Testis (tissue), 3 donors: ENCODE measurements around the gene ADCY6. TPM values are rescaled to one million over a fixed set of nuclear protein-coding genes. Genes with fewer than 3 reads are reported as not detected.
A peak's percentile ranks its signal among the peaks of the same experiment; 100 is the strongest.

Experiments used
- DNase-seq: peaks from one replicate; pipeline ENCODE4 v3.0.0-alpha.2; 2019
- H3K27ac ChIP-seq, 2 donors: fragments of 200-600 bp; sonication (generic); one replicate each; pipeline ENCODE4 v1.5.1; 2019
- H3K27me3 ChIP-seq: fragments of 200-600 bp; sonication (generic); one replicate; pipeline ENCODE4 v1.5.1; 2019
- H3K36me3 ChIP-seq: fragments of 200-600 bp; sonication (generic); one replicate; pipeline ENCODE4 v1.5.1; 2017; ENCODE audit warnings: low read depth; ENCODE audit errors: missing control alignments
- H3K4me1 ChIP-seq: fragments of 200-600 bp; sonication (generic); one replicate; pipeline ENCODE4 v1.5.1; 2019
- H3K4me3 ChIP-seq, 2 donors: fragments of 200-600 bp; sonication (generic); one replicate each; pipeline ENCODE4 v1.5.1; 2017 to 2019
- H3K9me3 ChIP-seq: fragments of 200-600 bp; sonication (generic); one replicate; pipeline ENCODE4 v1.5.1; 2017
- POLR2A ChIP-seq: fragments of 450-650 bp; IDR thresholded peaks from one replicate; pipeline ENCODE4 v1.6.1; 2017; ENCODE audit warnings: antibody characterized with exemption, mild to moderate bottlenecking, moderate library complexity
- WGBS, 2 donors: methylation state at CpG; one replicate each; pipeline ENCODE4 v1.1.5; 2018; 5-methylcytosine and 5-hydroxymethylcytosine counted together
- intact Hi-C: fragments of 100-400 bp; cut with DNase I; formaldehyde crosslinking; loops from one replicate; pipeline ENCODE4 v1.15.1; 2023; ENCODE audit warnings: low total_unique reads
- polyA plus RNA-seq: library from polyadenylated mRNA; stranded (reverse); fragments of 350-450 nt; fragmentation: Illumina TruSeq; extraction: RNeasy Lipid Tissue Mini Kit (QIAGEN cat#74804); gene quantifications from one replicate; pipeline ENCODE4 v1.2.3, GENCODE V29; 2014; ENCODE audit warnings: low read depth, low replicate concordance; ENCODE audit not compliant: insufficient read depth
- total RNA-seq, 2 donors: library from RNA; depleted of rRNA; stranded (reverse); fragments of >200 nt; gene quantifications; one replicate each; pipeline ENCODE4 v1.2.3, GENCODE V29; 2016
- TF ChIP-seq, protein P1 (sequence below), 3 experiments: fragments of 450-650 bp in 2 of 3; fragments of 200-600 bp in 1 of 3; sonication (generic) in 1 of 3; IDR thresholded peaks; one replicate each; pipeline ENCODE4 v1.5.1; 2016 to 2019; ENCODE audit warnings: antibody characterized with exemption in 3 of 3, mild to moderate bottlenecking in 2 of 3, moderate library complexity in 1 of 3

Gene ADCY6
- total and polyA plus RNA-seq, 3 donors from 2014 or later, result 16.5 to 26.3 (median 24.5) TPM

DNA sequence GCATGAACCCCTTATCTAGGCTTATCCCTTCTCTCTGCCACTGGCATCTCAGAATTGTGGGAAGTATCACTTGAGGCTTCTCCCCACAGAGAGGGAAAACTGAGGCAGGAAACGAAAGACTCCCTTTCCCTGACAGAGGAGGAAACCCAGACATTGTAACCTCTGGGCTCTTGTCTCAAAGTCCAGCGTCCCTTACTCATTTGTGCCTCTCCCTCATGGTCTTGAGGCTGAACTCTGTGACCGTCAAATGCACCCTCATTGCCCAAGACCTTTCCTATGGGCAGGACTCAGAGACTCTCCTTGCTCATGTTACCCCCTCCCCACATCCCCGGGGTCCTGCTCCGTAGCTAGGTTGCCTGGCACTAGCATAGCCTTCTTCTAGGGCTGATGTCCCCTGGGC, 33.2 kb upstream of the ADCY6 start:
- WGBS, 2 donors, result 94 to 100% methylated on average over 2 to 5 of the region's 5 CpGs
- no peak for DNase-seq
- H3K27me3 ChIP-seq, result no peaks in the 10 kb centered on the region
- H3K4me1 ChIP-seq, result peaks cover 1% of the 10 kb centered on the region
- TF ChIP-seq, protein P1, sequence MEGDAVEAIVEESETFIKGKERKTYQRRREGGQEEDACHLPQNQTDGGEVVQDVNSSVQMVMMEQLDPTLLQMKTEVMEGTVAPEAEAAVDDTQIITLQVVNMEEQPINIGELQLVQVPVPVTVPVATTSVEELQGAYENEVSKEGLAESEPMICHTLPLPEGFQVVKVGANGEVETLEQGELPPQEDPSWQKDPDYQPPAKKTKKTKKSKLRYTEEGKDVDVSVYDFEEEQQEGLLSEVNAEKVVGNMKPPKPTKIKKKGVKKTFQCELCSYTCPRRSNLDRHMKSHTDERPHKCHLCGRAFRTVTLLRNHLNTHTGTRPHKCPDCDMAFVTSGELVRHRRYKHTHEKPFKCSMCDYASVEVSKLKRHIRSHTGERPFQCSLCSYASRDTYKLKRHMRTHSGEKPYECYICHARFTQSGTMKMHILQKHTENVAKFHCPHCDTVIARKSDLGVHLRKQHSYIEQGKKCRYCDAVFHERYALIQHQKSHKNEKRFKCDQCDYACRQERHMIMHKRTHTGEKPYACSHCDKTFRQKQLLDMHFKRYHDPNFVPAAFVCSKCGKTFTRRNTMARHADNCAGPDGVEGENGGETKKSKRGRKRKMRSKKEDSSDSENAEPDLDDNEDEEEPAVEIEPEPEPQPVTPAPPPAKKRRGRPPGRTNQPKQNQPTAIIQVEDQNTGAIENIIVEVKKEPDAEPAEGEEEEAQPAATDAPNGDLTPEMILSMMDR (IDR thresholded peaks at IDR 0.05), result no peak
- intact Hi-C loops, result no loop called here
- no peak overlapping the region for H3K27ac ChIP-seq
- H3K4me3 ChIP-seq, result no peak overlapping the region
- no peaks in the 10 kb centered on the region for H3K9me3 ChIP-seq
- no peaks in the 10 kb centered on the region for H3K36me3 ChIP-seq

DNA sequence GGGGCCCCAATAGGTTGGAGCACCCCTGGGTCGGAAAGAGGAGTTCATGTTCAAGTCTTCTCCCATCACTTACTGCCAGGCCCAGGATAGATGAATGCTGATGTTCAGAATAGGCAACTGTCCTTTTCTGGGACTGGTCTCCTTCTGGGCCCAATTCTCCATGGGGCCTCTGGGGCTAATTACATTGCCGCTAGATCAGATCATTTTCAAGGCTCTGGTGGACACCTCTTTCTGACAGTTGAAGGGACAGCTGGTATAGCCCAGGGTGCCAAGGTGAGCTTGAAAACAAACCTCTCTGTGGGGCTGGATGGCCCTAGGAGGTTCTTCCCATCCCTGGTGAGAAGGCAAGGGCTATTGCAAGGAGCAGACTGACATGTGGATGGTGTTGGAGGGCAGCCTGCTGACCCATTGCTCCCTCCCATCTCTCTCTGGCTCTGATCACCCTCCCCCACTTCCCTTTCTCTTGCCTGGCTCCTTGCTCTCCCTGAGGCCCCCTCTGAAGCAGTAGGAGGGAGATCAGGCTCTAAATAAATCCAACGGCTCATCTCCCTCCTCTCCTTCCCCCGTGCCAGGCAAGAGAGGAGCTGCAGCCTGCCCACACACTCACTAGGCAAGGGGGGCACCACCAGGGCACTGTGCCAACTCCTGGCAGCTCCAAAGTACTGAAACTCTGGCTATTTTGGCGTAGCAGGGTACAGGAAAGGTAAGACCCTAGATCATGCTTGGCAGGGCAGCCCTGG, 31.3 kb upstream of the ADCY6 start:
- no peak for DNase-seq
- no peaks in the 10 kb centered on the region for H3K27me3 ChIP-seq
- intact Hi-C loops, result no loop called here
- no peaks in the 10 kb centered on the region for H3K9me3 ChIP-seq
- H3K27ac ChIP-seq, result no peak overlapping the region
- 72 to 75% methylated on average over 5 of the region's 5 CpGs for WGBS, 2 donors
- H3K36me3 ChIP-seq, result no peaks in the 10 kb centered on the region
- no peak overlapping the region for H3K4me3 ChIP-seq
- TF ChIP-seq, protein P1 (IDR thresholded peaks at IDR 0.05), result no peak
- TF ChIP-seq POLR2A, result no peak
- peaks cover 6% of the 10 kb centered on the region for H3K4me1 ChIP-seq

DNA sequence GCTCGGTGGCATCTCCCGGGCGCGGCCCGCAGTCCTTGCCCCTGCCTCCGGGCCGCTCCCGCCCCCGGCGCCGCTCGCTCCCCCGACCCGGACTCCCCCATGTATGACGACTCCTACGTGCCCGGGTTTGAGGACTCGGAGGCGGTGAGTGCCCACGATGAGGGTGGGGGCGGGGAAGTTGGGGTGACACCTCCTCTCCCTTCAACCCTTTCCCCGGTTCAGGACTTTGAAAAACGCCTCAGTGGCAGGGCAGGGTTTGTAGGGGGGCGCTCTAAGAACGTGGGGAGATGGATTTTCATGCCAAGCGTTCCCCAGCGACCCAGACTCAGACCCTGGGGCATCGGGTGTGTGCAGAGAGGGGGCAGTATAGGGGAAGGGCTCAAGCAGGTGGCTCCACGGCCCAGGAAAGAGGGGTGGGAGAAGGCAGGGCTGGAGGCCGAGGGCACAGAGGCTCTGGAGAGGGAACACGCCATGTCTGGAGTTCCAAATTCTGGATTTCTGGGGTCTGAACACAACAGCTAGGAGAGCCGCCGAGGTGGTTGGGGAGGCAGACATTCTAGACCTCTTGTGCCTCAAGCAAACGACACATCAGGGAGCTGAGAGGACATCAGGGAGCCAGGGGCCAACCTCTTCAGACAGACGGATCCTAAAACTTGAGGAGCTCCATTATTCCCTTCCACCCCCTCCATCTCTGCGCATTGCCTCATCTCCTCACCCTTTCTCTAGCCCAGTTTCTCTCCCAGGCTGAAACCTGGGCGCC, 30.1 kb upstream of the ADCY6 start:
- Histone ChIP-seq H3K36me3 (no peaks in the 10 kb centered on the region), H3K9me3 (no peaks in the 10 kb centered on the region), H3K27ac (peak overlapping the region in 1 of 2 donors; percentile 65), H3K4me3 (peak overlapping the region; percentile 52 to 78), H3K27me3 (no peaks in the 10 kb centered on the region), H3K4me1 (peaks cover 6% of the 10 kb centered on the region)
- intact Hi-C loops, result no loop called here
- 23 to 29% methylated on average over 16 to 28 of the region's 37 CpGs for WGBS, 2 donors
- TF ChIP-seq, protein P1 (IDR thresholded peaks at IDR 0.05), result no peak
- no peak for TF ChIP-seq POLR2A
- no peak for DNase-seq

DNA sequence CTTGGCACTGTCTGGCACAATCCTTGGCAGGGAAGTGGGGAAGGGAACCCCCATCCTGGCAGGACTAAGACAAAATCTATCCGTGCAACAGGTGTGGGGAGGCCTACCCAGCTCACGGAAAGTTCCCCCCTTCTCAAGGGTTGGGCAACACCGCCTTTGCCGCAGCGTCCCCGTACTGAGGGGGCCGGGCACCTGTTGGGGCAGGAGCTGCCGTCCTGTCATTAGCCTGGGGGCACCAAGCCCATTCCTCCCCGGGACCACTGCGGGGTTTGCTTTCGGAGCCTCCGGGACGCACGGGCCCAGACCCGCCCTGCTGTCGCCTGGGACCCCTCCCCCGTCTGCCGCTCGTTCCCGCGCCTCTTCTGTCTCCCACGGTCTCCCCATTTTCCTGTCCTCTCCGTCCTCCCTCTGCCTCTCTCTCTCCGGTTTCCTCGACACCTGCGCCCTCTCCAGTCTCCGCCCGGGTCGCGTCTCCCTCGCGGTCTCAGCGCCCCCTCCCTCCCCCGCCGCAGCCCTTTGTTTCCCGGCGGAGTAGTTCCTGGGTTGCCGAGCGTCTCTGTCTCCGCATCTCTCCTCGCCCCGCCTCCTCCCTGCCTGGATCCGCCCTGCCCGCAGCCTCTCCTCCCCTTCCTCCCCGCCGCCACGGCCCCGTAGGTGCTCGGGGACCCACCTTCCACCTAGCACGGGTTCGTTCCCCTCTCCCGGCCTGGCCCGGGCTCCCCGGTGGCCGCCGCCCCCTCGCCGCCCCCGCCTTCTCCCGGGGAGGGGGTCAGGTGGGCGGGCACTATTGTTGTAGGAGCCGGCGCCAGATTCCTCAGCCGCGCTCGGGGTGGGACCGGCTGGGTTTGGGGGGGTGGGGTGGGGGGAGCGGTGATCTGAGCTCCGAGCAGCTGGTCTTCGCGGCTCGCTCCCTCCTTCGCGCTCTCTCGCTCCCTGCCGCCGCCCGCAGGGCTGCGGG, 29.3 kb upstream of the ADCY6 start, which contains the start of gene CACNB3:
Gene CACNB3, plus strand, starts transcription at position 624 of the 958 bp plus-strand sequence. CDS start 434 bp downstream, outside the sequence.
- peak; percentile 73 for DNase-seq
- TF ChIP-seq POLR2A, result no peak
- TF ChIP-seq, protein P1 (IDR thresholded peaks at IDR 0.05), result no peak
- 1 to 2% methylated on average over 45 to 76 of the region's 79 CpGs for WGBS, 2 donors
- Histone ChIP-seq H3K4me3 (peak within 1 kb of the TSS; percentile 52 to 78), H3K27ac (peak within 1 kb of the TSS in 1 of 2 donors; percentile 65), H3K9me3 (no peaks in the 10 kb centered on the region), H3K4me1 (peaks cover 6% of the 10 kb centered on the region), H3K27me3 (no peaks in the 10 kb centered on the region), H3K36me3 (no peaks in the 10 kb centered on the region)
- intact Hi-C loops, result no loop called here
